Mononuclear cell (primary cell): ENCODE data around the gene SMG9. TPM values are rescaled to one million over a fixed set of nuclear protein-coding genes. Genes with fewer than 3 reads are reported as not detected.

Source experiments
- H3K27me3 ChIP-seq: 2 replicates; pipeline ENCODE4 v1.6.0; 2011; ENCODE audit warnings: low read length, control low read depth; ENCODE audit not compliant: insufficient read depth
- H3K4me1 ChIP-seq: 2 replicates; pipeline ENCODE4 v1.5.1; 2011; ENCODE audit warnings: mild to moderate bottlenecking, low read length, control low read depth; ENCODE audit not compliant: insufficient read depth
- H3K4me3 ChIP-seq: 2 replicates; pipeline ENCODE4 v1.5.1; 2011; ENCODE audit warnings: mild to moderate bottlenecking, low read length, moderate library complexity
- H3K9me3 ChIP-seq: 2 replicates; pipeline ENCODE4 v1.5.1; 2011; ENCODE audit warnings: low read depth, mild to moderate bottlenecking, control low read depth, low read length
- total RNA-seq: library from RNA; depleted of rRNA; stranded (reverse); fragments of >200 nt; gene quantifications from one replicate; pipeline ENCODE4 v1.2.3, GENCODE V29; 2012

SMG9 gene
- 11.4 TPM for total RNA-seq

DNA sequence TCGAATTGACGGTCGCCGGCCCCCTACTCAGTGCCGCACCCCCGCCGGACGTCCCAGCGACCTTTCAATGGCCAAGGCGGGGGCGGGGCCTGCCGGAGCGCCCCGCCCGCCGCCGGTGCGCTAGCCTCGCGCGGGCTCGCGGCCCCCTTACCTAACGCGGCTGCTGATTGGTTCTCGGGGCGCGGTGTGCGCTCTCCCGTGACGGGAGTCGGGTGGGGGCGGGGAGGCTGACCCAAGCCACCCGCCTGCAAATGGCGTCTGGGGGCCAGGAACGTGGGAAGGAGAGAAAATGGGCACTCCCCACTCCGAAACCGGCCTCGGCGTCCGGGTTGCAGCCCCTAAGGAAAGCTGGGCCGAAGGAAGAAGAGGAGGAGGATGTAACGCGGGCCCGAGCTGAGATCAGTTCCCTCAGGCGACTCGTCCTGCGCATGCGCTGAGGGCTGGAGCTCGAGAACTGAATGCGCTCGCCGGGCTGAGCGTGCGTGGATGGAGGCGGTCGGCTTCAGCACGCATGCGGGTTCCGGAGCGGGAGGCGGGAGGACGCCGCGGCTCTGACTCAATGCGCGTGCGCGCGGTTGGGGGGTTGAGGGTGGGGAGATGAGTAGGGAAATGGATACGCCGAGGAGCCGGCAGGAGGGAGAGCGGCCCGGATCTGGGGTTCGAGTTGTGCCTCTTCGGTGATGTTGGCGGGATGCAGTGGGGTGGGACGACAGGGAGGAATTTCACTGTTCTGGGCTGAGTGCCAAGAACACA, at the start of gene SMG9:
TSS of gene SMG9 (minus strand) at position 460 of the 753 bp plus-strand sequence. CDS start 4,221 bp downstream, outside the sequence.
- Histone ChIP-seq H3K4me3 (peak within 1 kb of the TSS; percentile 67), H3K27me3 (no peaks in the 10 kb centered on the region), H3K9me3 (no peaks in the 10 kb centered on the region), H3K4me1 (peaks cover 59% of the 10 kb centered on the region)

- Histone ChIP-seq H3K9me3 (no peaks in the 10 kb centered on the region), H3K27me3 (no peaks in the 10 kb centered on the region), H3K4me3 (no peak overlapping the region), H3K4me1 (no peaks in the 10 kb centered on the region)
Observed at GRCh38 chr19:43804432-43804831, 49.7 kb upstream of the SMG9 start.

- Histone ChIP-seq H3K9me3 (no peaks in the 10 kb centered on the region), H3K4me1 (peaks cover 12% of the 10 kb centered on the region), H3K4me3 (no peak within 1 kb of the TSS), H3K27me3 (no peaks in the 10 kb centered on the region)
Observed at GRCh38 chr19:43802216-43802951, 47.6 kb upstream of the SMG9 start, which contains the start of gene LYPD5. Gene LYPD5, minus strand, starts transcription at chr19:43802447. Its CDS starts 67 bp downstream, at chr19:43802380.

GRCh38 chr19:43799502-43800142, 44.9 kb upstream of the SMG9 start:
- H3K27me3 ChIP-seq: peaks cover 3% of the 10 kb centered on the region
- peaks cover 12% of the 10 kb centered on the region for H3K4me1 ChIP-seq
- H3K9me3 ChIP-seq: no peaks in the 10 kb centered on the region
- no peak overlapping the region for H3K4me3 ChIP-seq

DNA sequence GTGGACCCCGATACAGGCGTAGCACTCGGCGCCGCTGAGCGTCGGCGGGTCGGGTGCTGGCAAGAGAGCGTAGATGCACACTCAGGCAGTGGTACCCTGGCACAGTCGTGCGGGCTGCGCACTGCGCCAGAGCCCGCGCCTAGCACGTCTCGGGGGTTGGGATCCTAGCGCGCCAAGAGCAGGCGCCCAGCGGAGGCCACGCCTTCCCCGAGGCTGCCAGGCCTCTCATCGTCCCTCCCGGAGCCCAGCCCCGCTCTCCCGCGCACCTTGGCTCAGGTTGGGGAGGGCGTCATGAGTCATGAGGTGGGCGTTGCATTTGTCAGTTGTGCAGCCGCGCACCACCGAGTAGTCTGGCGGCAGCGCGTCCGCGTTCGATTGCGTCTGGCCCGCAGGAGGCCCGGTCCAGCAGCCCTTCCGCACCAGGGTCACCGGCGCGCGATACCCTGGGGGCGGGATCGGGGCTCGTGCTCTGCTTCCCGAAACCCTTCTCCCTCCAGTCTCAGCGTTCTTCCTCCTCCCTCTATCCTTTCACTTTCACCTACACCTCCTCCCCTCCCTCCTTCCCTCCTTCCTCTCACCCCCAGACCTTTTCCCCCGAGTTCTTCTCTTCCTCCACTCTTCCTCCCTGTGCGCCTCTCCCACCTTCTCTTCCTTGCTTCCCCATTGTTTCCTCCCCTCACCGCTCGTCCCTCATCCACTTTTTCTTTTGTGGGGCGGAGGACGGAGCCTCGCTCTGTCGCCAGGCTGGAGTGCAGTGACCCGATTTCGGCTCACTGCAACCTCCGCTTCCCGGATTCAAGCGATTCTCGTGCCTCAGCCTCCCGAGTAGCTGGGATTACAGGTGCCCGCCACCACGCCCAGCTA, 44.0 kb upstream of the SMG9 start:
- peaks cover 5% of the 10 kb centered on the region for H3K27me3 ChIP-seq
- peaks cover 12% of the 10 kb centered on the region for H3K4me1 ChIP-seq
- no peaks in the 10 kb centered on the region for H3K9me3 ChIP-seq
- H3K4me3 ChIP-seq: peak overlapping the region; percentile 36

DNA sequence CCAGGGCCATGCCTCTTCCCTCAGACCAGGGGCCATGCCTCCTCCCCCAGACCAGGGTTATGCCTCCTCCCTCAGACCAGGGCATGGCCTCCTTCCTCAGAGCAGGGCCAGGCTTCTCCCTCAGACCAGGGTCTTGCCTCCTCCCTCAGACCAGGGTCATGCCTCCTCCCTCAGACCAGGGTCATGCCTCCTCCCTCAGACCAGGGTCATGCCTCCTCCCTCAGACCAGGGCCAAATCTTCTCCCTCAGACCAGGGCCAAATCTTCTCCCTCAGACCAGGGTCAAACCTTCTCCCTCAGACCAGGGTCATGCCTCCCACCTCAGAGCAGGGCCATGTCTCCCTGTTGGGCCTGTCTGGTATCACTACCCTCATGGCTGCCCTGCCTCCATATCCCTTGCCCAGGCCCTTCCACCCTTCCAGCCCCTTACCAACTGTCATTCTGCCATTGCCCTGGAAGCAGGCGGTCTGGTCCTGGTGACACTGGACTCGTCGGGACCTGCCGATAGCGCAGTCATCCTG, 43.3 kb upstream of the SMG9 start:
- H3K4me1 ChIP-seq: peaks cover 12% of the 10 kb centered on the region
- no peaks in the 10 kb centered on the region for H3K9me3 ChIP-seq
- H3K27me3 ChIP-seq: peaks cover 6% of the 10 kb centered on the region

GRCh38 chr19:43797556-43797955, 42.8 kb upstream of the SMG9 start:
- no peaks in the 10 kb centered on the region for H3K9me3 ChIP-seq
- peaks cover 6% of the 10 kb centered on the region for H3K27me3 ChIP-seq

More for the DNA sequence above, 43.3 kb upstream of the SMG9 start:
- peak overlapping the region; percentile 36 for H3K4me3 ChIP-seq

DNA sequence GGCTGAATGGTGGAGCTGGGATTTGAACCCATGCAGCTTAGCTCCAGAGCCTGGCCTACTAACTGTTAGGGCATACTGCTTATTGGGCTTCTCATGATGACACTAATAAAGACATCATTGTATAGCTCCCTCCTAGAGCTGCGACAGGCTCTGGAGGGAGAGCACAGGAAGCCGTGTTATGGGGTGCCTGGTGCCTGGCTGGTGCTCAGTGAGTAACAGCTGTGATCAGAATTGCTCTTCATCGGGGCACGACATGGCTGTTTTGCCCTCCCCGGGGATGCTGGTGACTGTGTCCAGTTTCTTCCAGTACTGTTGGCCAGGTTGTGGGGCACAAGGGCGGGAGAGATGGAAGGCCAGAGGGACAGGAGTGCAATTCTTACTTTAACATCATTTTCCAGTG, 42.4 kb upstream of the SMG9 start:
- Histone ChIP-seq H3K27me3 (peaks cover 6% of the 10 kb centered on the region), H3K4me1 (peaks cover 12% of the 10 kb centered on the region), H3K4me3 (no peak overlapping the region), H3K9me3 (no peaks in the 10 kb centered on the region)

More at GRCh38 chr19:43797556-43797955, 42.8 kb upstream of the SMG9 start:
- Histone ChIP-seq H3K4me1 (peaks cover 12% of the 10 kb centered on the region), H3K4me3 (no peak overlapping the region)

DNA sequence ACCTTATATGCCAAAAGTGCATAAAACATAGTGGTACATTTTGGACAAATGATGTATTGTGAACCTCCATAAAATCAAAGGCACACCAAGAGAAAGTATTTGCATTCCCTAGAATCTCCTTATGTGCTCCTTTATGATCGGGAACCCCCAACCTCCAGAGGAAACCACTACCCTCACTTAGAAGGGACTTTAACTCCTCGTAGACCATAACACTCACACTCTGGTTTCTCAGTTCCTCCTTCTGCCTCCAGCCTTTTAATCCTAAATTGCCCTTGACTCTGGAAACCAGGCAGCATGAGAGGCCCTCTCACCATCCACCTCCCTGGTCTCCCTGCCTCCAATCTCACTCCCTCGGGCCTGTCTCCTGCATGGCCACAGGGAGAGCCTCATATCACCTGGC, 35.8 kb upstream of the SMG9 start:
- Histone ChIP-seq H3K27me3 (peaks cover 3% of the 10 kb centered on the region), H3K4me1 (no peaks in the 10 kb centered on the region), H3K9me3 (no peaks in the 10 kb centered on the region), H3K4me3 (no peak overlapping the region)

DNA sequence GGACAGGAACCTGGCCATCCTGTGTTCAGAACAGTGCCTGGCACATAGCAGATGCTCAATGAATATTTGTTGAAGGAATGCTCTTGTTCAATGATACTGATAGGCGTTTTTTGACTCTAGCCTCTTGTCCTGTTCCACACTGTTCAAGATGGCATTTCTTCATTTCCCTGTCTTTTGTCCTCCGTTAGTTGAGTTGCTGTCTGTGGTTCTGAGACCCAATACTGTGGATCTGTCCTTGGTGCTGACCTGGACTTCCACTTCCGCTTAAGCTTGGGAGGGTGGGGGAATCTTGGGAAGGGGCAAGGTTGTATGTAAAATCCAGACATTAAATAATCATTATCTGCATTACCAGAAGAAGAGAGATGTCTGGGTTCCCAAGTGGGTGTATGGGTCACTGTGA, 34.3 kb upstream of the SMG9 start:
- peaks cover 3% of the 10 kb centered on the region for H3K27me3 ChIP-seq
- peaks cover 14% of the 10 kb centered on the region for H3K4me1 ChIP-seq
- no peaks in the 10 kb centered on the region for H3K9me3 ChIP-seq
- H3K4me3 ChIP-seq: no peak overlapping the region

DNA sequence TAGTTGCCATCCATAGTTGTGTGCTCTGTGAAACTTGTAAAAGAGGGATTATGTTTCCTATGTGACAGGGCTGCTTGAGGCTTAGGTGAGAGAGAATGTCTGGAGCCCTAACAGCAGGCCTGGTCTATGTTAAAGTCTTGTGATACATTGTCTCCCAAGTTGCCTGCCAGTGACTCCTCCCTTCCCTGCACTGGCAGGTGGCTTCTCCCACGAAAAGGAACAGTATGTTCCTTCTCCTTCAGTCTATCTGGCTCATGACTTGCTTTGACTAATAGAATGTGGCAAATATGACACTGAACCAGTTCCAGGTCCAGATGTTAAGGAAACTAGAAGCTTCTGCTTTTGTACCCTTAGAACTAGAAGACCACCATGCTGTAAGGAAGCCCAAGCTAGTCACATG, 31.9 kb upstream of the SMG9 start:
- Histone ChIP-seq H3K9me3 (no peaks in the 10 kb centered on the region), H3K27me3 (no peaks in the 10 kb centered on the region), H3K4me1 (peaks cover 31% of the 10 kb centered on the region), H3K4me3 (no peak overlapping the region)

- H3K4me3 ChIP-seq: no peak overlapping the region
- H3K4me1 ChIP-seq: peaks cover 43% of the 10 kb centered on the region
- no peaks in the 10 kb centered on the region for H3K9me3 ChIP-seq
- H3K27me3 ChIP-seq: no peaks in the 10 kb centered on the region
Observed at GRCh38 chr19:43784981-43785808, 30.4 kb upstream of the SMG9 start.

DNA sequence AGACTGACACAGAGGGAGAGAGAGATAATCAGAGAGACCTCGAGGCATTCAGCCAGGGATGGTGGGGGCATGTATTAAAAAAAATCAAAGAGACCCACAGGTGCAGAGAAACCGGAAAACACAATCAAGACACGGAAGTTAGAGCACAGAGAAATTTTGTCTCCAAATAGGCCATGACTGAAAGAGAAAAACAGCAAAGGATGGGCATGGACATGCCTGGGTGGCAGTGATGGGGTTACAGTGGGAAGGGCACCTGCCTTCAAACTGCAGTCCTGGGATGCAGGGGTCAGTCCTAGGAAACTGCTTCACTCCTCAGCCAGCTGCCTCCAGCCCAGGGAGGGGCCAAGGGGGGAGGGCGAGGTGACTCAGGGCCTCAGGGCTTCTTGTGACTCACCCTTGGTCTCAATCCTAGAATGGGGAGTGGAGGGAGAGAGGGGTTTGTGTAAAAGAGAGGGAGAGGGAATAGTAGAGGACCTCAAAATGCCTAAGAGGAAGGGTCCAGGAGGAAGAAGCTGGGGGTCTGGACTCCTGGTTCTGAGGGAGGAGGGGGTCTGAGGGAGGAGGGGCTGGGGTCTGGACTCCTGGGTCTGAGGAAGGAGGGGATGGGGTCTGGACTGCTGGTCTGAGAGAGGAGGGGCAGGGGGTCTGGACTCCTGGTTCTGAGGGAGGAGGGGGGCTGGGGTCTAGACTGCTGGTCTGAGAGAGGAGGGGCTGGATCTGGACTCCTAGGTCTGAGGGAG, 29.6 kb upstream of the SMG9 start:
- Histone ChIP-seq H3K27me3 (no peaks in the 10 kb centered on the region), H3K9me3 (no peaks in the 10 kb centered on the region), H3K4me3 (no peak overlapping the region), H3K4me1 (peaks cover 50% of the 10 kb centered on the region)
